Inflammatory macrophage treated with lipopolysaccharide for 4 hours (primary cell): ENCODE data around the gene AFAP1L1.
A peak's percentile ranks its signal among the peaks of the same experiment; 100 is the strongest.

Experiments
- DNase-seq: peaks from one replicate; pipeline ENCODE4 v3.0.0-alpha.2; 2020

Gene AFAP1L1

GRCh38 chr5:149288436-149288835 lies 16.8 kb downstream of the AFAP1L1 start:
- peak; percentile 33 for DNase-seq

- DNase-seq: peak; percentile 7
These were observed 17.6 kb downstream of the AFAP1L1 start for GRCh38 chr5:149289301-149289700.

GRCh38 chr5:149294872-149295829 lies 23.5 kb downstream of the AFAP1L1 start:
- no peak for DNase-seq

- no peak for DNase-seq
These were observed 25.8 kb downstream of the AFAP1L1 start for GRCh38 chr5:149297340-149298025.

GRCh38 chr5:149298163-149298562 lies 26.5 kb downstream of the AFAP1L1 start:
- DNase-seq: no peak

DNA sequence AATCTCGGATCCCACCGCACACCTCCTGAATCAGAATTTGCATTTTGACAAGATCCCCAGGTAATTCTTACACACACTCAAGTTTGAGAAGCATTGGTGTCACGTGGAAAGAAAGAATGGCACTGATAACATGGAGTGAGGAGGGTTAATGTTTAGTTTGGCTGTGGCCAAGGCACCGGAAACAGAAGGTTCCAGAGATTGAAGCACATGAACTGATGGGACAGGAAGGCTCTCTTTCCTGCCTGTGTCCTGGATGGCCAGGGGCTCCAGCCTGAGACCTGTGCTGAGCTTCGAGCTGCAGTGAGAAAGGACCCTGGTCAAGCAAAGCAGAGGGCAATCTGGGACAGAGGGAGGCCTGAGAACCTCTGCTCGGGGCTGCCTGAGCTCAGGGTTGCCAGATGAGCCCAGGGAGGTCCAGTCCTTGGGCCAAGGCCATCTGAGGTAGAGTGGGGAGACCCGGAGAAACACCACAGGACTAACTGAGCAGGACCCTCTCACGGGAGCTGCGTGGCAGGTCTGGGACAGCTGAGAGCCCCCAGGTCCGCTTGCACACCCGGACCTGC lies 27.3 kb downstream of the AFAP1L1 start:
- no peak for DNase-seq

DNA sequence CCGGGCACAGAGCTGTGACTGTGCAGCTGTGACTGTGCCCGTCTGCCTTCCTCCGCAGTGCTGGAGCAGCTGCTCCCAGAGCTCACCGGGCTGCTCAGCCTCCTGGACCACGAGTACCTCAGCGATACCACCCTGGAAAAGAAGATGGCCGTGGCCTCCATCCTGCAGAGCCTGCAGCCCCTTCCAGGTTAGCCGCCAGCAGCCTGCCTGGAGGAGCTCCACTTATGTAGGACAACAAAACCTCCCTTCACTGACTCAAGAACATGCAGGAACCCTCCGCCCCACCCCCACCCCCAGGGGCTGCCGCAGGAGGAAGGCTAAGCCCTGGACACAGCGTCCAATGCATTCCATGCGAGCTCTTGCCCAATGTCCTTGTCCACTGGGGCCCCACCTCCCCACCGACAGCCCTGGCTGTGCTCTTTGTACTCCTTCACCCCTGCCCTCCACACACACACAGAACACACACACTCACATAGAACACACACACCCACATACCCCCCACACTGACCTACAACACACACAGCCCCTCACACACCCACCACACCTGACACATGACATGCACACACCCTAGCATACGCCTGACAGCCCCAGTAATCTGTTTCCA lies 27.9 kb downstream of the AFAP1L1 start:
- no peak for DNase-seq

- no peak for DNase-seq
These were observed 28.8 kb downstream of the AFAP1L1 start for GRCh38 chr5:149300441-149300840.

DNA sequence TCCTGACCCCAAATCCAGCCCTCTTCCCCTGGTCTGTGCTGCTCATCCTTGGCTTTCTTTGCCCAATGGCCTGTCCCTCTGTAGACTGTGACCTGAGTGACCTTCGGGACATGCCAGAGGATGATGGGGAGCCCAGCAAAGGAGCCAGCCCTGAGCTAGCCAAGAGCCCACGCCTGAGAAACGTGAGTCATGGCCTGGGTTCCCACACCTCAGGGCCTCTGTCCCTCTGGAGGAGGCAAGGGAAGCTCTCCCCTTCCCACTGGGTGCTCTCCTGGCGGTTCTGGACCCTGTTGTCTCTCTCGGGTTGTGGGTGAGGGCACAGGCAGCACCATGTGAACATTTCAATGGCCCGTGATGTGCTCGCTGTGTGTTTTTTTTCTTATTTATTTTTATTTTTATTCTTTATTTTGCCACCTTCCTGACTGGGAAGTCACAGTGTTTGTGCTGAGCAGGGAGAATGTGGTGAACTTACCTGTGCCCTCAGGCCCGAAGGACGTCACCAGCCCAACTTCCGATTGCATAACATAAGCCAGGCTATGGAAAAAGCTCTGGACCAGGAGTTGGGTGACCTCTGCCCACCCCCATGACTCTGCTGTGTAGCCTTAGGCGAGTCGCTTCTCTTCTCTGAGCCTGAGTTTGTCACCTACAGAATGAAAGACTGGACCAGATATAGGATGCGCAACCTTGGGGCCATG lies 29.5 kb downstream of the AFAP1L1 start:
- DNase-seq: no peak

DNA sequence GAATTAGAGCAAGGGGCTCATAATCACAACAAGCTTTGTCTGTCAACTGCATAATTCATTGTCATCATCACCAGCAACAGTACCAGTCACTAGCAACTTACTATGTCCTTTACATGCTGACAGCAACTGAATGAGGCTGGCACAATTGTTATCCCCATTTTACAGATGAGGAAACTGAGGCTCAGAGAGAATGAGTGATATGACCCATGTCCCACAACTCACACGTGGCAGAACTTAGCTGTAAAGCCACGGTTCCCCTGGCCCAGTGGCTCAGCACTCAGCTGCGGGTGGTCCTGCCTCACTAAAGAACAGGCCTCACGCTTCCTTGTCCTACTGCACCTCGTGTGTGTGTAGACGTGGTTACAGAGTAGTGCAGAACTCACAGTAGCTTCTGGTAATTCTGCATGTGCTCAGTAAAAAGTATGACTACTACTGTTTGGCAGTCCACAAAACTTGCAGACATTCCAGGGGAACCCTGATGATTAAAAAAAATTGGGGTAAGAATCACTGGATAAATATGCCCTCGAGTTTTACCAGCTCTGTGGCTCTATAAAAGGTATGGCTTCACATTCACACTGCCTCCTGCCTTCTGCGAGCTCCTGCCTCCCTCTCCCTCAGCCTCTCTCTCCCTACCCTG lies 30.2 kb downstream of the AFAP1L1 start:
- DNase-seq: no peak

DNA sequence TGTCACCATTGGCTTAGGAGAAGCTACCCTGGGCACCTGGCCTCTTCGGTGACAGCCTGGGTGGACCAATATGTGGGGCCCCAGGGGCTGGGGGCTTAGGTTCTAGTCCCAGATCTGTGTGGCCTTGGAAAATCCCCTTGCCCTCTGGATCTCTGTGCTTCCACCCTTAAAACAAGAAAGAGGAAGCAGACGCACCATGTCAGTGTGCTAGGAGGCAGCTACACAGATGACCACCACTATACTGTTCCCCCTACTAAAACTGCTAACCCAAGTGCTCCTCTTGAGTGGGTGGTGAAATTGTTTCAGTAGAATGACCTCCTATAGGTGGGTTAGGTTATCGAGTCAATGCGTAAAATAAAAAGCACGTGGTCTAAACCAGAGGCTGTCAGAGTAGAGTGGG lies 31.0 kb downstream of the AFAP1L1 start:
- peak; percentile 15 for DNase-seq

- DNase-seq: no peak
These were observed 31.6 kb downstream of the AFAP1L1 start for GRCh38 chr5:149303210-149303609.

- no peak for DNase-seq
These were observed 32.8 kb downstream of the AFAP1L1 start for GRCh38 chr5:149304195-149305078.

DNA sequence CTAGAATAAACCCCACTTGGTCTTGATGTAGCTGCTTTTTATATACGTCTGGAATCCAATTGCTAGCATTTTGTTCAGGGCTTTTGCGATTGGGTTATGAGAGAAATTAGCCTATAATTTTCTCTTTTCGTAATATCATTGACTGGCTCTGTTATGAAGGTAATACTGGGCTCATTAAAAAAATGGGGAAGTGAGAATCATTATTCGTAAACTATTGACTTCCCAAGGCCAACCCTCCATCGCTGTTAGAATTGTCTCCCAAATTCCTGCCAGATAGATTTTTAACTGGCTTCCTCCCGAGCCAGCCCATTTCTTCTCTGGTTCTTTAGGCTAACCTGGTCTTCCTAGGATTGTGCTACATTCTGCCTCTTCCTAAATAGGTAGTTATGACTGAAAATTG lies 37.7 kb downstream of the AFAP1L1 start:
- DNase-seq: no peak

DNA sequence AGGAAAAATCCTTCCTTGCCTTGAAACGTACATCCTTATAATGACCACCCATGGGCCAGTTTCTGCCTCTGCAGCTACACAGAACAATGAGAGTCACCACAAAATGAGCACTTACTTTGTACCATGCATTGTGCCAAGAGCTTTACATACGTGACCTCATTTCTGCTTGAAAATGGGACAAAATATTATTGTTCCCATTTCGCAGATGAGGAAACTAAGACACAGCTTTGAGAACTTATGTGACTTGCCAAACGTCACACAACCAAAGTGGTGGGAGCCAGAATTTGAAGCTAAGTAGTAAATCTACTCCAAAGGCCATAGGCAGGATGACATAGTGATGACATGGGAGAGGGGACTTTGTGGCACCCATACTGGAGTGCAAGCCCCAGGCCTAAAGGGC lies 38.8 kb downstream of the AFAP1L1 start:
- no peak for DNase-seq

GRCh38 chr5:149310947-149311658 lies 39.4 kb downstream of the AFAP1L1 start:
- DNase-seq: no peak

DNA sequence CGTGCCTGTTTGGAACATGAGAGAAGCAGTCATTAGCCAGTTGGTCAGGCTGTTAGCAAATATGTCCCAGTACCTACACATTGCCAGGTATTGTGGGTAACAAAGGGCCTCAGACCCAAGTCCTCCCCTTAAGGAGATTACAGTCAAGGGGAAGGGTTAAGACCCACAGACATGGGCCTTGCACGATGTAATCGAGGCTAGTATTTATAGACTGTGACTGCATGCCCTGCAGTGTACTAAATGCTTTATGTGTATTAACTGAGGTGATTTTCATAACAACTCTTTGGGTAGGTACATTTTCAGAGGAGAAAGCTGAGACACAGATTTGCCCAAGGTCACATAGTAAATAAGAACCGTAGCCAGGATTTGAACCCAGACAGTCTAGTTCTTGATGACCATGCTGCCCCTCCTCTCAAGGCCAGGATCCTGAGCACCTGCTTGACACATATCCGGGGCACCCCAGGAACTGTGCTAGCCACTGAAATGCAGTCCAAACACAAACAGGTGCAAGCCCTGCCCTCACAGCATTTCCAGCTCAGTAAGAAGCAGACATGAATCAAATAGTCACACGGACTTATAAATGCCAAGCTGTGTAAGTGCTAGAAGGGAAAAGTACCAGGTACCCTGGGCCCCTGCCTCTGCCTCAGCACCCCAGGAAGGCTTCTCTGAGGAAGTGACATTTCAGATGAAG lies 41.6 kb downstream of the AFAP1L1 start:
- DNase-seq: no peak

- no peak for DNase-seq
These were observed 43.0 kb downstream of the AFAP1L1 start for GRCh38 chr5:149314571-149315111.

- no peak for DNase-seq
These were observed 44.1 kb downstream of the AFAP1L1 start for GRCh38 chr5:149315753-149316152.
